Measurements from ENCODE around the gene CDH4. TPM values are rescaled to one million over a fixed set of nuclear protein-coding genes. Genes with fewer than 3 reads are reported as not detected.

CDH4 gene
- total RNA-seq, 6 donors from 2014 or later: 0.20 to 1.0 (median 0.40) TPM; not detected in 1

GRCh38 chr20:61797200-61797599 is 545.1 kb downstream of the CDH4 start:
- 57 to 61% methylated on average over 7 of the region's 7 CpGs for WGBS, 2 donors
- TF ChIP-seq POLR2AphosphoS5 (IDR thresholded peaks at IDR 0.05) (no peak), POLR2A (IDR thresholded peaks at IDR 0.05) (no peak), CTCF (IDR thresholded peaks at IDR 0.05) (no peak), EP300 (IDR thresholded peaks at IDR 0.05) (no peak)
- no peaks in the 10 kb centered on the region for H3K27me3 ChIP-seq
- no peak overlapping the region for H3K27ac ChIP-seq
- no peaks in the 10 kb centered on the region for H3K9me3 ChIP-seq
- no peak overlapping the region for H3K4me3 ChIP-seq
- no peaks in the 10 kb centered on the region for H3K36me3 ChIP-seq
- ATAC-seq (ENCODE audit: low FRiP score in 2 of 2): no peak
- no peak for DNase-seq
- no peaks in the 10 kb centered on the region for H3K4me1 ChIP-seq

- H3K4me3 ChIP-seq: no peak overlapping the region
- TF ChIP-seq CTCF (IDR thresholded peaks at IDR 0.05) (no peak), POLR2AphosphoS5 (IDR thresholded peaks at IDR 0.05) (no peak), EP300 (IDR thresholded peaks at IDR 0.05) (no peak), POLR2A (IDR thresholded peaks at IDR 0.05) (no peak)
Measured at GRCh38 chr20:61797971-61798411, 545.9 kb downstream of the CDH4 start.

GRCh38 chr20:61798632-61799031 is 546.6 kb downstream of the CDH4 start:
- TF ChIP-seq POLR2AphosphoS5 (IDR thresholded peaks at IDR 0.05) (no peak), CTCF (IDR thresholded peaks at IDR 0.05) (no peak), EP300 (IDR thresholded peaks at IDR 0.05) (no peak), POLR2A (IDR thresholded peaks at IDR 0.05) (no peak)

More at GRCh38 chr20:61797971-61798411, 545.9 kb downstream of the CDH4 start:
- Histone ChIP-seq H3K9me3 (no peaks in the 10 kb centered on the region), H3K27ac (no peak overlapping the region), H3K4me1 (no peaks in the 10 kb centered on the region), H3K36me3 (no peaks in the 10 kb centered on the region), H3K27me3 (no peaks in the 10 kb centered on the region)
- DNase-seq (peak in 1 of 2 donors; percentile 80), ATAC-seq (ENCODE audit: low FRiP score in 2 of 2) (no peak)
- WGBS, 2 donors: 91% methylated on average over 7 to 18 of the region's 25 CpGs

GRCh38 chr20:61799394-61799923 is 547.4 kb downstream of the CDH4 start:
- H3K27me3 ChIP-seq: no peaks in the 10 kb centered on the region
- WGBS, 2 donors: 78 to 79% methylated on average over 8 to 14 of the region's 14 CpGs
- DNase-seq: no peak

More at GRCh38 chr20:61798632-61799031, 546.6 kb downstream of the CDH4 start:
- WGBS, 2 donors: 82 to 89% methylated on average over 15 of the region's 16 CpGs
- Histone ChIP-seq H3K4me3 (no peak overlapping the region), H3K9me3 (no peaks in the 10 kb centered on the region), H3K27ac (no peak overlapping the region), H3K36me3 (no peaks in the 10 kb centered on the region), H3K27me3 (no peaks in the 10 kb centered on the region), H3K4me1 (peaks cover 0 to 4% (median 0%) of the 10 kb centered on the region in 4 donors)
- peak in 1 of 2 donors; percentile 69 for DNase-seq
- no peak for ATAC-seq (ENCODE audit: low FRiP score in 2 of 2)

More at GRCh38 chr20:61799394-61799923, 547.4 kb downstream of the CDH4 start:
- H3K36me3 ChIP-seq: no peaks in the 10 kb centered on the region
- no peak for TF ChIP-seq CTCF (IDR thresholded peaks at IDR 0.05)
- TF ChIP-seq POLR2A (IDR thresholded peaks at IDR 0.05): no peak
- TF ChIP-seq POLR2AphosphoS5 (IDR thresholded peaks at IDR 0.05): no peak
- no peak for TF ChIP-seq EP300 (IDR thresholded peaks at IDR 0.05)
- no peak overlapping the region for H3K4me3 ChIP-seq
- no peaks in the 10 kb centered on the region for H3K9me3 ChIP-seq
- H3K27ac ChIP-seq: no peak overlapping the region
- H3K4me1 ChIP-seq: peaks cover 0 to 6% (median 0%) of the 10 kb centered on the region in 4 donors
- ATAC-seq (ENCODE audit: low FRiP score in 2 of 2): no peak

Data from upper lobe of left lung (tissue), 6 donors.